Neuronal stem cell (in vitro differentiated cells): ENCODE measurements around the gene WWC2.

Source experiments
- DNase-seq: peaks from one replicate; pipeline ENCODE4 v3.0.0-alpha.2; 2013; ENCODE audit warnings: low spot score
- H2AFZ ChIP-seq: one replicate; pipeline ENCODE4 v1.6.1; 2013; ENCODE audit warnings: mild to moderate bottlenecking, low read length, inconsistent platforms
- H2AK5ac ChIP-seq: 2 replicates; pipeline ENCODE4 v1.6.1; 2013; ENCODE audit warnings: low read depth, mild to moderate bottlenecking, inconsistent platforms, low read length, moderate library complexity, mixed read lengths
- H2BK120ac ChIP-seq: 2 replicates; pipeline ENCODE4 v1.6.1; 2013; ENCODE audit warnings: low read depth, mild to moderate bottlenecking, inconsistent platforms, low read length, moderate library complexity, mixed read lengths
- H2BK12ac ChIP-seq: one replicate; pipeline ENCODE4 v1.6.1; 2013; ENCODE audit warnings: low read length, inconsistent platforms
- H2BK15ac ChIP-seq: 2 replicates; pipeline ENCODE4 v1.6.1; 2013; ENCODE audit warnings: mild to moderate bottlenecking, low read length, inconsistent platforms, mixed read lengths
- H2BK5ac ChIP-seq: one replicate; pipeline ENCODE4 v1.6.1; 2013; ENCODE audit warnings: inconsistent platforms, mild to moderate bottlenecking, low read length, moderate library complexity
- H3K14ac ChIP-seq: one replicate; pipeline ENCODE4 v1.6.1; 2013; ENCODE audit warnings: low read length, inconsistent platforms
- H3K18ac ChIP-seq: 2 replicates; pipeline ENCODE4 v1.6.1; 2013; ENCODE audit warnings: low read length, inconsistent platforms
- H3K23ac ChIP-seq: 2 replicates; pipeline ENCODE4 v1.6.1; 2013; ENCODE audit warnings: low read depth, mild to moderate bottlenecking, mixed read lengths, low read length, inconsistent platforms; ENCODE audit not compliant: poor library complexity
- H3K27ac ChIP-seq: replicated peaks from 3 replicates; pipeline ENCODE4 v1.5.1; 2013; ENCODE audit warnings: low read length, inconsistent platforms
- H3K27me3 ChIP-seq, 3 experiments: 2 replicates each; pipeline ENCODE4 v1.6.1; 2013; ENCODE audit warnings: low read length in 3 of 3, mild to moderate bottlenecking in 2 of 3, inconsistent platforms in 1 of 3, low read depth in 1 of 3, mixed read lengths in 1 of 3, moderate library complexity in 1 of 3; ENCODE audit not compliant: control insufficient read depth in 3 of 3, insufficient read depth in 3 of 3
- H3K36me3 ChIP-seq, 2 donors: replicated peaks in 1 of 2; 2 replicates each; pipeline ENCODE4 v1.6.1; 2013; ENCODE audit warnings: low read length in 2 of 2; ENCODE audit not compliant: control insufficient read depth in 2 of 2, insufficient read depth in 2 of 2
- H3K4ac ChIP-seq: 2 replicates; pipeline ENCODE4 v1.6.1; 2013; ENCODE audit warnings: inconsistent platforms, mild to moderate bottlenecking, low read length, moderate library complexity
- H3K4me1 ChIP-seq, 2 donors: 1 replicate in 1 of 2; 2 replicates in 1 of 2; pipeline ENCODE4 v1.6.1; 2013; ENCODE audit warnings: low read length in 2 of 2, low read depth in 1 of 2; ENCODE audit not compliant: control insufficient read depth in 2 of 2, insufficient read depth in 1 of 2
- H3K4me2 ChIP-seq: one replicate; pipeline ENCODE4 v1.6.1; 2013; ENCODE audit warnings: mild to moderate bottlenecking, low read length, inconsistent platforms; ENCODE audit not compliant: insufficient read depth, poor library complexity, severe bottlenecking
- H3K4me3 ChIP-seq, 2 donors: 2 replicates each; pipeline ENCODE4 v1.5.1; 2013; ENCODE audit warnings: low read length in 2 of 2, mild to moderate bottlenecking in 2 of 2, inconsistent platforms in 1 of 2, moderate library complexity in 1 of 2
- H3K79me1 ChIP-seq: one replicate; pipeline ENCODE4 v1.6.1; 2013; ENCODE audit warnings: low read depth, mild to moderate bottlenecking, inconsistent platforms, low read length, moderate library complexity
- H3K9ac ChIP-seq: one replicate; pipeline ENCODE4 v1.6.1; 2013; ENCODE audit warnings: mild to moderate bottlenecking, low read depth, low read length, inconsistent platforms; ENCODE audit not compliant: poor library complexity
- H3K9me3 ChIP-seq, 2 donors: replicated peaks in 1 of 2; 2 replicates each; pipeline versions ENCODE3 to v1.6.1; 2013; ENCODE audit warnings: low read length in 2 of 2, mild to moderate bottlenecking in 2 of 2, inconsistent platforms in 1 of 2, low read depth in 1 of 2, mixed read lengths in 1 of 2, moderate library complexity in 1 of 2; ENCODE audit not compliant: control insufficient read depth in 2 of 2, insufficient read depth in 1 of 2
- H4K8ac ChIP-seq: one replicate; pipeline ENCODE4 v1.6.1; 2013; ENCODE audit warnings: low read depth, mild to moderate bottlenecking, inconsistent platforms, low read length, moderate library complexity
- H4K91ac ChIP-seq: one replicate; pipeline ENCODE4 v1.6.1; 2013; ENCODE audit warnings: low read length, low read depth, mild to moderate bottlenecking, inconsistent platforms; ENCODE audit not compliant: poor library complexity
- WGBS, 2 donors: extraction: QIAGEN DNeasy Blood & Tissue Kit; methylation state at CpG; one replicate each; pipeline ENCODE4 v1.1.7; 2013; ENCODE audit warnings: missing lambda C conversion rate in 2 of 2, mixed read lengths in 1 of 2; ENCODE audit not compliant: insufficient read length in 2 of 2, insufficient replicate concordance in 1 of 2; ENCODE audit errors: extremely low coverage in 2 of 2; 5-methylcytosine and 5-hydroxymethylcytosine counted together

WWC2 gene

GRCh38 chr4:183183906-183184535 lies 85.0 kb downstream of the WWC2 start:
- Histone ChIP-seq H3K27me3 (no peaks in the 10 kb centered on the region), H3K9me3 (no peaks in the 10 kb centered on the region), H3K27ac (no peak overlapping the region), H3K4ac (no peak overlapping the region), H3K79me1 (peaks cover 4% of the 10 kb centered on the region), H3K4me3 (no peak overlapping the region), H2AK5ac (no peak overlapping the region), H3K23ac (no peak overlapping the region), H2BK120ac (no peak overlapping the region), H2BK5ac (no peak overlapping the region), H3K4me1 (peaks cover 4 to 13% of the 10 kb centered on the region in 2 donors), H2AFZ (no peak overlapping the region), H3K4me2 (no peak overlapping the region), H3K9ac (no peak overlapping the region), H3K36me3 (no peaks in the 10 kb centered on the region), H2BK15ac (no peak overlapping the region), H3K14ac (no peak overlapping the region), H4K8ac (no peak overlapping the region), H2BK12ac (no peak overlapping the region), H3K18ac (no peak overlapping the region), H4K91ac (no peak overlapping the region)
- no peak for DNase-seq
- no CpG with 5 or more reads among the region's 4 CpGs for WGBS, 2 donors

GRCh38 chr4:183185018-183185417 lies 86.0 kb downstream of the WWC2 start:
- Histone ChIP-seq H3K18ac (no peak overlapping the region), H3K4me1 (peaks cover 7 to 13% of the 10 kb centered on the region in 2 donors), H2AK5ac (no peak overlapping the region), H3K4me3 (no peak overlapping the region), H4K91ac (no peak overlapping the region), H3K23ac (no peak overlapping the region), H3K27ac (no peak overlapping the region), H3K79me1 (peaks cover 1% of the 10 kb centered on the region), H3K9ac (no peak overlapping the region), H3K9me3 (no peaks in the 10 kb centered on the region), H3K27me3 (no peaks in the 10 kb centered on the region), H3K4me2 (no peak overlapping the region), H2BK5ac (no peak overlapping the region), H2BK120ac (no peak overlapping the region), H2BK15ac (no peak overlapping the region), H4K8ac (no peak overlapping the region), H2AFZ (no peak overlapping the region), H3K4ac (no peak overlapping the region), H3K36me3 (no peaks in the 10 kb centered on the region), H2BK12ac (no peak overlapping the region), H3K14ac (no peak overlapping the region)
- DNase-seq, result no peak
- WGBS, 2 donors, result no CpG with 5 or more reads among the region's 5 CpGs

- no peaks in the 10 kb centered on the region for H3K9me3 ChIP-seq
- H4K91ac ChIP-seq, result no peak overlapping the region
- H3K18ac ChIP-seq, result no peak overlapping the region
- H3K27me3 ChIP-seq, result no peaks in the 10 kb centered on the region
- DNase-seq, result no peak
- no peak overlapping the region for H4K8ac ChIP-seq
- H3K4me3 ChIP-seq, result no peak overlapping the region
- no peak overlapping the region for H2BK120ac ChIP-seq
- H3K4me1 ChIP-seq, result peaks cover 7 to 13% of the 10 kb centered on the region in 2 donors
- H2BK15ac ChIP-seq, result no peak overlapping the region
- H2AK5ac ChIP-seq, result no peak overlapping the region
- H2BK12ac ChIP-seq, result no peak overlapping the region
- no peak overlapping the region for H3K4ac ChIP-seq
- WGBS, 2 donors, result no CpG with 5 or more reads among the region's 2 CpGs
- no peak overlapping the region for H3K27ac ChIP-seq
- H3K79me1 ChIP-seq, result no peaks in the 10 kb centered on the region
- H3K14ac ChIP-seq, result no peak overlapping the region
- H3K23ac ChIP-seq, result no peak overlapping the region
- H3K36me3 ChIP-seq, result no peaks in the 10 kb centered on the region
- H3K4me2 ChIP-seq, result no peak overlapping the region
- H2BK5ac ChIP-seq, result no peak overlapping the region
- no peak overlapping the region for H3K9ac ChIP-seq
- H2AFZ ChIP-seq, result no peak overlapping the region
Measured at GRCh38 chr4:183185559-183185958, 86.5 kb downstream of the WWC2 start.

GRCh38 chr4:183186813-183187212 lies 87.8 kb downstream of the WWC2 start:
- no peaks in the 10 kb centered on the region for H3K27me3 ChIP-seq
- H3K4ac ChIP-seq, result no peak overlapping the region
- no peak overlapping the region for H4K91ac ChIP-seq
- no peak overlapping the region for H2BK15ac ChIP-seq
- H3K4me1 ChIP-seq, result peaks cover 7 to 13% of the 10 kb centered on the region in 2 donors
- no peak overlapping the region for H2BK120ac ChIP-seq
- no peak overlapping the region for H3K27ac ChIP-seq
- WGBS, 2 donors, result no CpG with 5 or more reads among the region's 4 CpGs
- no peak overlapping the region for H3K14ac ChIP-seq
- H3K36me3 ChIP-seq, result no peaks in the 10 kb centered on the region
- no peak overlapping the region for H2BK12ac ChIP-seq
- no peak overlapping the region for H3K23ac ChIP-seq
- peak overlapping the region; percentile 59 for H2BK5ac ChIP-seq
- no peak overlapping the region for H4K8ac ChIP-seq
- H3K9me3 ChIP-seq, result no peaks in the 10 kb centered on the region
- H3K79me1 ChIP-seq, result no peaks in the 10 kb centered on the region
- H2AK5ac ChIP-seq, result no peak overlapping the region
- H3K4me2 ChIP-seq, result no peak overlapping the region
- no peak overlapping the region for H3K9ac ChIP-seq
- no peak for DNase-seq
- H3K4me3 ChIP-seq, result no peak overlapping the region
- H2AFZ ChIP-seq, result no peak overlapping the region
- no peak overlapping the region for H3K18ac ChIP-seq
